Cardiac fibroblast (primary cell): Measurements from ENCODE around the gene OVCH1.
A peak's percentile ranks its signal among the peaks of the same experiment; 100 is the strongest.
"Not testable (repeated sequence)": the region's sequence is repeated elsewhere in the genome, so short reads cannot be mapped to it uniquely, and the experiment has no call there.

Source experiments
- DNase-seq, 2 donors: peaks; one replicate each; pipeline versions ENCODE4 v3.0.0 to v3.0.0-alpha.2; 2010; ENCODE audit warnings: low read depth in 2 of 2
- H3K4me3 ChIP-seq, 2 donors: replicated peaks in 1 of 2; 1 replicate in 1 of 2; 2 replicates in 1 of 2; pipeline ENCODE4 v1.5.1; 2011; ENCODE audit warnings: low read depth in 2 of 2, low read length in 2 of 2, mild to moderate bottlenecking in 2 of 2, moderate library complexity in 1 of 2
- TF ChIP-seq, protein P1 (sequence below): IDR thresholded peaks from one replicate; pipeline ENCODE4 v1.5.1; 2011; ENCODE audit warnings: low read depth, mild to moderate bottlenecking, low read length, inconsistent platforms

OVCH1 gene

DNA sequence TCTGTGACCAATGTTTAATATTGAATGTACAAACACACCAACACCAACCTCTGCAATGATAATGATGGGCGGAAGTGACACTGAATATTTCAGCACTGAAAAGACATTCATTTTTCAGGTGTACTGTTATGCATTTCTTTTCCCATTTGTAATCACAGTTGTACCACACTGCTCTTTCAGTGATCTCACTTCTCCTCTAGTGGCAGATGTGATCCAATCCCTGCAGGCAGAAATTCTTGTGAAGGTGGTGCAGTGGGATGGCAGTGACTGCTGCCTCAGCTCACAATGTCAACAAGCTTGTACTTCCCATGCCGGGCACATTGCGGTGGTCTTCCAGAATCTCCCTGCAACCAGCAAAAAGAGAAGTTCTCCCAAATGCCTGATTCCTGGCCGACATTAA, 93.5 kb downstream of the OVCH1 start:
- TF ChIP-seq, protein P1, sequence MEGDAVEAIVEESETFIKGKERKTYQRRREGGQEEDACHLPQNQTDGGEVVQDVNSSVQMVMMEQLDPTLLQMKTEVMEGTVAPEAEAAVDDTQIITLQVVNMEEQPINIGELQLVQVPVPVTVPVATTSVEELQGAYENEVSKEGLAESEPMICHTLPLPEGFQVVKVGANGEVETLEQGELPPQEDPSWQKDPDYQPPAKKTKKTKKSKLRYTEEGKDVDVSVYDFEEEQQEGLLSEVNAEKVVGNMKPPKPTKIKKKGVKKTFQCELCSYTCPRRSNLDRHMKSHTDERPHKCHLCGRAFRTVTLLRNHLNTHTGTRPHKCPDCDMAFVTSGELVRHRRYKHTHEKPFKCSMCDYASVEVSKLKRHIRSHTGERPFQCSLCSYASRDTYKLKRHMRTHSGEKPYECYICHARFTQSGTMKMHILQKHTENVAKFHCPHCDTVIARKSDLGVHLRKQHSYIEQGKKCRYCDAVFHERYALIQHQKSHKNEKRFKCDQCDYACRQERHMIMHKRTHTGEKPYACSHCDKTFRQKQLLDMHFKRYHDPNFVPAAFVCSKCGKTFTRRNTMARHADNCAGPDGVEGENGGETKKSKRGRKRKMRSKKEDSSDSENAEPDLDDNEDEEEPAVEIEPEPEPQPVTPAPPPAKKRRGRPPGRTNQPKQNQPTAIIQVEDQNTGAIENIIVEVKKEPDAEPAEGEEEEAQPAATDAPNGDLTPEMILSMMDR: no peak
- no peak overlapping the region for H3K4me3 ChIP-seq
- DNase-seq: no peak

DNA sequence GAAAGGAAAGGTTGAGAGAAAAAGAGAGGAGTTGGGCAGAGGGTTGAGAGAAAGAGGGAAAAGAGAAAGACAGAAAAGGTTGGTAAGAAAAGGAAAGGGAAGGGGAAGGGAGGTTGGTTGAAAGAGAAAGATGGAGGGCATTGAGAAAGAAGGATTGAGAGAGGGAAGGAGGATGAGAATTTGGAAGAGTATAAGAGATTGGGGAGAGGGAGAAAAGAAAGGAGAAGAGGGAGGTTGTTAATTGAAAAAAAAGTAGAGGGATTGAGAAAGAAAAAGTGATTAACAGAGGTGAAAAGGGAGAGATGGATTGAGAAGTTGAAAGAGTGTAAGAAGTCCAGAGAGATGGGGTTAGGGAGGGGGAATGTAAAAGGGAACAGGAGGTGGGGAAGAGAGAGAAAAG, 95.0 kb downstream of the OVCH1 start:
- no peak for DNase-seq
- TF ChIP-seq, protein P1: no peak
- H3K4me3 ChIP-seq: no peak overlapping the region

DNA sequence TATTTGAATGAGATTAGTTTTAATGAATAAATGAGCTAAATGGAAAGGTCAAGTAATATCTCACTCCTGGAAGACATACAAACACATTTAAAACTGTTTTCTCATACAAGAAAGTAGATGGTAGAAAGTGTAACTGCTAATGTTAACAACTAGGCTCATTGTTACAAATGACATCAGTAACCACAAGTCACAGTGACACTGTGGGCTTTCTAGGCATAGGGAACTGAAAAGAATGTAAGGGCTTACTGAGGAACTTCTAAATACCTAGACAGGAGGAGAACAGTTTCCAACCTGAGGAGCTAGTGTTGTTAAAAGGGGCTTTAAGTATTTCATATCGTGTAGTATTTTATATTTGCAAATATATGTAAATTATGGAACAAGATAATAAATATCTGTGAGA, 99.0 kb downstream of the OVCH1 start:
- TF ChIP-seq, protein P1: no peak
- no peak overlapping the region for H3K4me3 ChIP-seq
- DNase-seq: no peak

DNA sequence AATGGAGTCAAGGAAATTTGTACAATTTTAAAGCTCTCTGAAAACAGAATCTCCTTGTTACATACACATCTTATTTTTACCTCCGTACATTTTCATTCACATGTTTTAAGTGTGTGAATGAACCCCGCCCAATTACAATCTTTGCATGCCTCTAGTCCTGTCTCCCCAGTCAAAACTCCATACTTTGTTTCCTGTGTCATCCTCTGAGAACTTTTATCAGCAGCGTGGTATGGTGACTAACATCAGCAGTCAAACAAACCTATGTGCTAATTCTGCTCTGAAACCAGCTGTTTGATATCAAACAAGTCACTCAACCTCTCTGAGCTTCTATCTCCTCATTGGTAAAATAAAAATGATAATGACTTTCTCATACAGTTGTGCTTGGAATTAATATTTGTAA, 100.7 kb downstream of the OVCH1 start:
- peak; percentile 37 to 74 for DNase-seq
- TF ChIP-seq, protein P1: no peak

DNA sequence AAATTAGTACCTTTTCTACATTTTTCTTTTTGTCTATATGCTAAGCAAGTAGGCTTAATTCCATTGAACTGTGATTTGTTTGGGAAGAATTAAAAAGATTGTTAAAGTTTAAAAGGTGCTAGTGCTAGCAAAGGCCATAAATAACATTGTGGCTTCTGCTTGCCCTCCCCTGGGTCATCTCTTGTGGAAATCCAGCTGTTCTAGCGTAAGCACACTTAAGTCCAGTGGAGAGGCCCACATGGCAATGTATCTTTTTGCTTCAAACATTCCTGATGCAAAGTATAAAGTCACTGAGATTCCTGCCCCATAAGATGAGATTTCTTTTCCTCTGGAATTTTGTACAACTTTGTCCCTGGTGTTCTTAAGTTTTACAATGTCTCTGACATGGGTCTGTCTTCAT, 102.1 kb downstream of the OVCH1 start:
- TF ChIP-seq, protein P1: no peak
- DNase-seq: no peak
- no peak overlapping the region for H3K4me3 ChIP-seq

More for the DNA sequence above, 100.7 kb downstream of the OVCH1 start:
- no peak overlapping the region for H3K4me3 ChIP-seq

DNA sequence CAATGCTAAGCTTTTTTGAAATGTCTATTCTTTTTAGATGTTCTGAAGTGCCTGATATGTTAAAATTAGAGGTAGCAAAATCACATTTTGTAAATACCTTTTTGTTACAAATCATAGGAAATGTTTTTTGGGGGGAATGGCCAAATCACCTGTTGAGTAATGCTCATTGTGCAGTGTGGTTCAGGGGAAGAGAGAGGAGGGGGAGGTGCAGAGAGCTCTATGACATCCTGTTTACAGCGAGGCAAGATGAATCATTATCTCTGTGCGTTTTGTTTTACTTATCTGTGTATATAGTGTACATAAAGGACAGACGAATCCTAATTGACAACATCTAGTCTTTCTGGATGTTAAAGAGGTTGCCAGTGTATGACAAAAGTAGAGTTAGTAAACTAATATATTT, 107.1 kb downstream of the OVCH1 start:
- peak; percentile 17 to 62 for DNase-seq

DNA sequence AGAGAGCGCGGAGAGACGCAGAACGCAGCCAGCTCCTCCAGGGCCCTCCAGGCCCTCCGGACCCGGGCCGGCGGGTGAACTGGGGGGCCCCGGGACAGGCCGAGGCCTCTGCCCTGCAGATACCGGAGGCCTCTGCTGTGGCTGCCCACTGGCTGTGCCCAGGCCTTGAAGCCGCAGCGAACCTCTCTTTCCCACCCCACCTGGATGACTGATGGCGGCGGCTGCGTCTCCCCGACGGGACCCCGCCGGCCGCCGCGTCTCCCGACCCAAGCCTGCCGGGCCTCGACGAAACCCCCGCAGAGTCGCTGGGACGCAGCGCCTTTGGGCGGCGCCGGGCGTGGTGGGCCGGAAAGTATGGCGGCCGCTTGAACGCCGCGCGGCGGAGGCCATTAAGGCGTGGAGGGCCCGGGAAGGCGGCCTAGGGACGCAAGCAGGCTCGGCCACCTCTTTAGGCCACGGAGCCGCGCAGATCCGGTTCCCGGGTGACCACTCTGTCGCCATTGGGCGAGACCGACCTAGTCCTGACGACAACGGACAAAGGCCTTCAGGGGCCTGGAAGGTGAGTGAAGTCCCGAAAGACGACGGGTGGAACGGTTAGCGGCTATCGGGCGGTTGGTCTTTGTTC, 108.1 kb downstream of the OVCH1 start:
- no peak for DNase-seq
- H3K4me3 ChIP-seq: peak overlapping the region in 1 of 2 donors; percentile 30
- TF ChIP-seq, protein P1: no peak

More for the DNA sequence above, 107.1 kb downstream of the OVCH1 start:
- H3K4me3 ChIP-seq: not testable (repeated sequence)

DNA sequence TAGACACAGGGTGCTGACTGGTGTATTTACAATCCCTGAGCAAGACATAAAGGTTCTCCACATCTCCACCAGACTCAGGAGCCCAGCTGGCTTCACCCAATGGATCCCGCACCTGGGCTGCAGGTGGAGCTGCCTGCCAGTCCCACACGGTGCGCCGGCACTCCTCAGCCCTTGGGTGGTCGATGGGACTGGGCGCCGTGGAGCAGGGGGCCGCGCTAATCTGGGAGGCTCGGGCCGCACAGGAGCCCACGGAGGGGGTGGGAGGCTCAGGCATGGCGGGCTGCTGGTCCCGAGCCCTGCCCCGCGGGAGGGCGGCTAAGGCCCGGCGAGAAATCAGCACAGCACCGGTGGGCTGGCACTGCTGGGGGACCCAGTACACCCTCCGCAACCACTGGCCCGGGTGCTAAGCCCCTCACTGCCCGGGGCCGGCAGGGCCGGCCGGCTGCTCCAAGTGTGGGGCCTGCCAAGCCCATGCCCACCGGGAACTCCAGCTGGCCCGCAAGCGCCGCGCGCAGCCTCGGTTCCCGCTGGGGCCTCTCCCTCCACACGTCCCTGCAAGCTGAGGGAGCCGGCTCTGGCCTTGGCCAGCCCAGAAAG, 111.3 kb downstream of the OVCH1 start:
- not testable (repeated sequence) for H3K4me3 ChIP-seq, DNase-seq

DNA sequence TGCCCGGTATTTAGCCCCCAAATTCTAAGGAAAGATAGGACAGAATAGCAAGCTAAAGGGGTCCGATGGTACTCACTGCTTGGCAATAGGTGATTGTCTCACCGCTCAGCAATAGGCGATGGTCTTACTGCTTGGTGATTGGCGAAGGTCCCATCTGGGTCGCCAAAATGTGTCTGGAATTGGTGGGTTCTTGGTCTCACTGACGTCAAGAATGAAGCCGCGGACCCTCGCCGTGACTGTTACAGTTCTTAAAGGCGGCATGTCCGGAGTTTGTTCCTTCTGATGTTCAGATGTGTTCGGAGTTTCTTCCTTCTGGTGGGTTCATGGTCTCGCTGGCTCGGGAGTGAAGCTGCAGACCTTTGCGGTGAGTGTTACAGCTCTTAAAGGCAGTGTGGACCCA, 112.3 kb downstream of the OVCH1 start:
- not testable (repeated sequence) for H3K4me3 ChIP-seq, DNase-seq
